Activated CD8-positive, alpha-beta T cell treated with anti-CD3 and anti-CD28 coated beads for 36 hours (primary cell): ENCODE measurements around the gene FAM3B. TPM values are rescaled to one million over a fixed set of nuclear protein-coding genes. Genes with fewer than 3 reads are reported as not detected.

Source experiments
- ATAC-seq: fragments of 200-7000 bp; cut with Tn5 transposase; one replicate; pipeline ENCODE4 v1.10.0; 2021; ENCODE audit warnings: mild to moderate bottlenecking, moderate library complexity
- CTCF ChIA-PET: fragments of 350-600 bp; sonication (Branson Sonifier 250); formaldehyde crosslinking; loops from one replicate; lab custom pipeline; 2021; ENCODE audit warnings: antibody characterized with exemption; lab: Charles Lee
- POLR2A ChIA-PET: fragments of 350-600 bp; sonication (Branson Sonifier 250); formaldehyde crosslinking; loops from one replicate; lab custom pipeline; 2021; ENCODE audit warnings: antibody characterized with exemption; lab: Charles Lee
- DNase-seq: peaks from one replicate; pipeline ENCODE4 v3.0.0-alpha.2; 2020
- H3K27ac Mint-ChIP-seq: one replicate; pipeline ENCODE4 v1.8.0; 2021; ENCODE audit warnings: mild to moderate bottlenecking, mixed read lengths
- H3K27me3 Mint-ChIP-seq: one replicate; pipeline ENCODE4 v1.8.0; 2021; ENCODE audit warnings: mixed read lengths
- H3K36me3 Mint-ChIP-seq: one replicate; pipeline ENCODE4 v1.8.0; 2021; ENCODE audit warnings: low read depth, mixed read lengths
- H3K4me1 Mint-ChIP-seq: one replicate; pipeline ENCODE4 v1.8.0; 2021; ENCODE audit warnings: low read depth, mixed read lengths
- H3K4me3 Mint-ChIP-seq: one replicate; pipeline ENCODE4 v1.8.0; 2021; ENCODE audit warnings: mild to moderate bottlenecking, moderate library complexity, mixed read lengths
- H3K9me3 Mint-ChIP-seq: one replicate; pipeline ENCODE4 v1.8.0; 2021; ENCODE audit warnings: mixed read lengths
- CTCF ChIP-seq: fragments of 200-600 bp; IDR thresholded peaks from one replicate; pipeline ENCODE4 v1.8.0; 2022; ENCODE audit warnings: antibody characterized with exemption, mild to moderate bottlenecking
- intact Hi-C: fragments of 100-400 bp; cut with micrococcal nuclease; formaldehyde crosslinking; loops from one replicate; pipeline ENCODE4 v1.10.0; 2022
- total RNA-seq, 2 experiments: library from RNA; stranded (reverse); gene quantifications; one replicate each; pipeline ENCODE4 v1.2.3, GENCODE V29; 2021

FAM3B gene
- total RNA-seq, 2 experiments from 2014 or later, result not detected

GRCh38 chr21:41406340-41406739, 89.7 kb downstream of the FAM3B start:
- POLR2A ChIA-PET, result no interaction called here
- Mint-ChIP-seq H3K27ac (no peak overlapping the region), H3K36me3 (peaks cover 32% of the 10 kb centered on the region), H3K9me3 (peaks cover 4% of the 10 kb centered on the region), H3K4me1 (no peaks in the 10 kb centered on the region), H3K4me3 (no peak overlapping the region), H3K27me3 (no peaks in the 10 kb centered on the region)
- TF ChIP-seq CTCF, result no peak
- intact Hi-C loops, result no loop called here
- CTCF ChIA-PET, result no interaction called here
- ATAC-seq (no peak), DNase-seq (no peak)

Other genes starting within 250 kb of the FAM3B start
- gene BACE2, start 148.6 kb upstream of the FAM3B start, total RNA-seq, result 1 to 10 TPM; 1.1 to 2.0 TPM
- gene MX2, start 45.2 kb downstream of the FAM3B start, total RNA-seq, result 10 to 100 TPM in 1 of 2 experiments, 1 to 10 TPM in 1; 9.2 to 10.3 TPM
- gene MX1, start 109.4 kb downstream of the FAM3B start, total RNA-seq, result 10 to 100 TPM; 39.4 to 40.0 TPM
- gene TMPRSS2, start 191.4 kb downstream of the FAM3B start, total RNA-seq, result not detected